SK-N-DZ (cell line): ENCODE results near the gene LYRM9.
"Not testable (repeated sequence)": the region's sequence is repeated elsewhere in the genome, so short reads cannot be mapped to it uniquely, and the experiment has no call there.

Experiments
- DNase-seq: peaks from one replicate; pipeline ENCODE4 v3.0.0-alpha.2; 2015; ENCODE audit warnings: low spot score

The LYRM9 gene

DNA sequence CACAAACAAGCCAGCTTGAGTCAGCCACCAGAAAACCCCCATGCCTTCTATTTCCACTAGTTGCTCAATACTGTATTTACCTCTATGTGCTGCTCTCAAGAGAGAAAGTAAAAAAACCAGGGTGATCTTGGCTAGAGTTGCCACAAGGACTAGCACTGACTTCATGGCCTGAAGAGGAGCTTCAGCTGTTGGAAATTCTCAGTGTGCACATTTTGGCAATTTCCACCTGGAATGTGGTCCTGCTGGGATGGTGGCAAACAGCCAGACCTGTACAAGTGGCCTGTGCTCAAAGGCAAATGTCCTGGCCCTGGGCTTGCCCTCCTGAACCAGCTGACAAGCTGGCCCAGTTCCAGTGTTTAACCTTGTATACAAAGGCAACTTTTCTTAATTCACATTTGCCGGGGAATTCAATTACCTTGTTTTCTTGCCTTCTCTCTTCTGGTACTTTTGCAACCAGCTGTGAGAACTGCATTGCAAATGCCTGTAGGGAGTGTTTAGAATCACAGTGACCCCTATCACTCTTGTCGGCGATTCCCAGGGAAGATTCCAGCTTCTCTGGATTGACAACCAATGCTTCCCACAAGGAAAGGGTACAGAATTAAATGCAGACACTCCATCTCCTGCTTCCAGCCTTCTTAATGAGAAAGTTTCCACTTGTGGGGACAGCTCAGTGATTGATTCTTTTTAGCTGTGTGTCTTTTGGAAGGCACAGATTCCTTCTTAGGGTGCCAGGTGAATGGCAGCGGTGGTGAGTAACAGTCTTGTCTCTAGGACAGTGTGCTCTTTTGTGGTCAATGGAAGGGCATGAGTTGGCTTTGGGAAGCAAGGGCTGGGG, 53.4 kb downstream of the LYRM9 start:
- DNase-seq: not testable (repeated sequence)

DNA sequence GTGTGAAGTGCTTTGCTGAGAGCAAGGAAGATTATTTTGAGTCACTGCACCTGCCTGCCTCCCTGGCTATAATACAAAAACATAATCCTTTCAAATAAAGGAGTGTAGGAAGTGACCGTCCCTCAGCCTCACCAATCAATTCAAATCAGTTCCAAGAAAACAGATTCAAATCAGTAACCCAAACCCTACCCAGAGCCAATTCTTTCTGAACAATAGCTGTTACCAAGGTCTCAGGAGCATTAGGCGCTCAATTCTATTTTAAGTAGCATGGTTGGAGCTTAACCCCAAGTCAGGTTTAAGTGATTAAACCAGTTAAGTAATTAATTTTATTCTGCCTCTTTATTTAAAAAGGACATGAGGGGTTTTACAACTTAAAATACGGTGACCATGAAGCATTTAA, 54.6 kb downstream of the LYRM9 start:
- DNase-seq: not testable (repeated sequence)

DNA sequence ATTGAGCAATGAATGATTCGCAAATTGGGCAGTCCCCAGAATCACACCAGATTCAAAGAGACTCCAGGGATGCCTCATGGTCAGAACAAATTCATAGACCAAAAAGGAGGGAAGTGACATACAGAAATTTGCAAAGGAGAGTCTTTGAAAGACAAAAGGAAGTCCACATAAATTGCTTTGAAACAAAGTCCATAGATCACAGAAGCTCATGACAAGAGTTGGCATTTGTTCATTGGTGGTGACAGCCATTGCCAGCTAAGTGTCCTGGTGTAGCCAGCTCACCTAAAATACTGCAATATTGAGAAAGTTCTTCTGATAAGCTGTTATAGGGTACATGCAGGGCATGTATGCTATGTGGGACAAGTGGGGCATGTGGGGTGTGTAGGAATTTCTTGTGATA, 55.4 kb downstream of the LYRM9 start:
- not testable (repeated sequence) for DNase-seq

DNA sequence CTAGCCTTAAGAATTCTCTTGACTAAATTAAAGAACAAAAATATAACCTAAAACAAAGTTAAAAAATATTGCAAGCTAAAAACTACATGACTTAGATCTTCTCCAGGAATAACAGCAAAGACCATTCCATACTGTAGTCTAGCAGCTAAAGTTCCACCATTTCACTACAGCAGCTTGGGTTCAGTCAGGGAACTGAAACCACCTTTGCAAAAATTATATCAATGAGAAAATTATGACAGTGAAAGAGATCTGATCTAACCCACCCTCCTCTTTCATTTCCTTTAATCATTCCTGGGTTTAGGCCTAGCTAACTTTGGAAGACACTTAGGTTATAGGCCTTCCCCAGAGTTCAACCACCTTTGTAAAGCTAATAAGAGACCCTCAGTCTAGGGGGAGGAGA, 56.5 kb downstream of the LYRM9 start:
- DNase-seq: no peak

DNA sequence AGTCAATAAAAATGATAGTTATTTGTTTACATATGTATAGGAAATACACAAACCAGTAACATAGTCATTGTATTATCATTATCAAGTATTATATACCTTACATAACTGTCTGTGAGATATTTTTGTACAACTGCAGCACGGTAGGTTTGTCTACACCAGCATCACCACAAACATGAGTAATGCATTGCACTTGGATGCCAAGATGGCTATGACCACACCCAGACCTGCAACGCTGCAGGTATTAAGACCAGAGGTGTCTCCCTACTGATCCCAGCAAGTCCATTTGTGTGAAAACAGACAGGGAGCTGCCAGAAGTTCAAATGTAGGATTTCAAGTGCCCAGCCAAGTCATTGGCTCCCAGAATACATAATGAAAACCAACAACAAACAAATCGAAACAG, 58.6 kb downstream of the LYRM9 start:
- DNase-seq: no peak

DNA sequence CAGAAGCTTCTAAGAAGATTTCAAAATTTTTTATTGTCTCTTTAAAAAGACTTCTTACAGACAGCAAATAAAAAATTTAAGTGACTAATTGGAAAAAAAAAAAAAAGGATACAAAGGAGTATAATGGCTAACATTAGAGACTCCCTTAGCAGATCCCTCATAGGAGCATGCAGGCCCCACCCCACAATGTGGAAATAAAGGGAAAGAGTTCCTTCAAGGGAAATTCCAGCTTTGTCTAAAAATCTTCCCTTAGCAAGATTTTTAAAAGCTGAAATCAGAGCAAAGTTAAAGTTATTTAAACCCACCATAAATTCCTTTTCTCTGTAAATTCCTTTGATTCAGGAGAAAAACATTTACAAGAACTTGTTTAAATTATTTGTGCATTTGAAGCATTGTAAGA, 60.3 kb downstream of the LYRM9 start:
- DNase-seq: no peak

DNA sequence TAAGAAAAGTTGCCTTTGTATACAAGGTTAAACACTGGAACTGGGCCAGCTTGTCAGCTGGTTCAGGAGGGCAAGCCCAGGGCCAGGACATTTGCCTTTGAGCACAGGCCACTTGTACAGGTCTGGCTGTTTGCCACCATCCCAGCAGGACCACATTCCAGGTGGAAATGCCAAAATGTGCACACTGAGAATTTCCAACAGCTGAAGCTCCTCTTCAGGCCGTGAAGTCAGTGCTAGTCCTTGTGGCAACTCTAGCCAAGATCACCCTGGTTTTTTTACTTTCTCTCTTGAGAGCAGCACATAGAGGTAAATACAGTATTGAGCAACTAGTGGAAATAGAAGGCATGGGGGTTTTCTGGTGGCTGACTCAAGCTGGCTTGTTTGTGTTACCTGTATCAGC, 63.3 kb downstream of the LYRM9 start:
- DNase-seq: not testable (repeated sequence)

DNA sequence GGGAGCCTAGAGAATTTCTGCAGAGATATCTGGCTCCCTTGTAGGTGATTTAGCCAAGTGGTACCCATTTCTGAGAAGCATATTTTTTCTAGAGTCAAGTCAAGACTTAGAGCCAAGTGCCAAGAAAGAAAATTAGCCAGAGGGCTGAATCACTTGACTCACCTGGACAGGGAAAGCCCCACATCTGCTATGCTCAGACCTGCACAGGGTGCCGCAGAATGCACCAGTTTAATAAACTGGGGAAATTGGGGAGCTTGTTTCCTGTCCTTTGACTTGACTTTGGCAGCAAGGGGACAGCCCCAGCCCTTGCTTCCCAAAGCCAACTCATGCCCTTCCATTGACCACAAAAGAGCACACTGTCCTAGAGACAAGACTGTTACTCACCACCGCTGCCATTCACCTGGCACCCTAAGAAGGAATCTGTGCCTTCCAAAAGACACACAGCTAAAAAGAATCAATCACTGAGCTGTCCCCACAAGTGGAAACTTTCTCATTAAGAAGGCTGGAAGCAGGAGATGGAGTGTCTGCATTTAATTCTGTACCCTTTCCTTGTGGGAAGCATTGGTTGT, 63.9 kb downstream of the LYRM9 start:
- not testable (repeated sequence) for DNase-seq
